Measurements from ENCODE around the gene PPIB. TPM values are rescaled to one million over a fixed set of nuclear protein-coding genes. Genes with fewer than 3 reads are reported as not detected.

PPIB gene
- total RNA-seq, 1 donor from 2014 or later = 804 TPM

DNA sequence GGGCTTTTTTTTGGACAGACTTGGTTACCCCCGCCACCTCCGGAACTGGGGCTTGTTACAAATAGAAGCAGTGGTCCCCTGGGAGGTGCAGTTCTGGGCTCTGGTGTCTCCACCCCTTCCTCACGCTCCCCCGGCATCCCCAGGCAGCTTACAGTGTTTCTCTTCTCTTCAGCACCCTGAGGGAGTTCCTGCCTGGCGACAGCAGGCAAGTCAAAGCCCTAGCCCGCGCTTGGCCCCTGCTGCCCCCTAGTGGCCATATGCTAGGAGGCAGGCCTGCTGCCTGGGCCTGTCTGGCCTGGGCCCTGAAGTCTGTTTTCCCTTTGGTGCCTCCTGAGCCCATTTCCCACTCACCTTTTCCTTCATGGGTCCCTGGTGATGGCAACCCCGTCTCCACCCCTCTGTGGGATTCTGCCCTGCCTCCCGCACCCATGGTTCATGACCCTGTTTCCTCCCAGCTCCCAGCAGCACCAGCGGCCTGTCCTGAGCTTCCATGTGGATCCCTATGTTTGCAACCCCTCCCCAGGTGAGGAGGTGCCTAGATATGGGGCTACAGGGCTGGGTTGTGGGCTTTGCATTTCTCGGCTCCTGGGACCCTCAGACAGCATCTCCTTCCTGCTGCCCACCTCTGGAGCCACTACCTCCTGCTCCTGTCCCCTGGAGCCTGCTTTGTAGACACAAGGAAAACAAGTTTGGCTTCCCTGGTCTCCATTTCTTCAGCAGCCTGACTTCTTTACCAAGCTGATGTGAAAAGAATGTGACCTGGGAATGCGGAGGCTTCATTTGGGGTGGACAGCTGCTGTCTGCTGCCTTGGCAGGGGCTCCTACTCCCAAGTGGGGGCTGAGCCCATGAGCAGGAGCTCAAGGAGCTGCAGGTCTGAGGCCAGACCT, 9.1 kb downstream of the PPIB start:
- H3K9ac ChIP-seq (ENCODE audit: low read length) = no peak overlapping the region
- H3K27me3 ChIP-seq (ENCODE audit: insufficient read depth, low read length) = peaks cover 8% of the 10 kb centered on the region
- no peak for TF ChIP-seq EZH2 (IDR thresholded peaks at IDR 0.05; ENCODE audit: insufficient read depth, low read length)
- TF ChIP-seq, protein P1, sequence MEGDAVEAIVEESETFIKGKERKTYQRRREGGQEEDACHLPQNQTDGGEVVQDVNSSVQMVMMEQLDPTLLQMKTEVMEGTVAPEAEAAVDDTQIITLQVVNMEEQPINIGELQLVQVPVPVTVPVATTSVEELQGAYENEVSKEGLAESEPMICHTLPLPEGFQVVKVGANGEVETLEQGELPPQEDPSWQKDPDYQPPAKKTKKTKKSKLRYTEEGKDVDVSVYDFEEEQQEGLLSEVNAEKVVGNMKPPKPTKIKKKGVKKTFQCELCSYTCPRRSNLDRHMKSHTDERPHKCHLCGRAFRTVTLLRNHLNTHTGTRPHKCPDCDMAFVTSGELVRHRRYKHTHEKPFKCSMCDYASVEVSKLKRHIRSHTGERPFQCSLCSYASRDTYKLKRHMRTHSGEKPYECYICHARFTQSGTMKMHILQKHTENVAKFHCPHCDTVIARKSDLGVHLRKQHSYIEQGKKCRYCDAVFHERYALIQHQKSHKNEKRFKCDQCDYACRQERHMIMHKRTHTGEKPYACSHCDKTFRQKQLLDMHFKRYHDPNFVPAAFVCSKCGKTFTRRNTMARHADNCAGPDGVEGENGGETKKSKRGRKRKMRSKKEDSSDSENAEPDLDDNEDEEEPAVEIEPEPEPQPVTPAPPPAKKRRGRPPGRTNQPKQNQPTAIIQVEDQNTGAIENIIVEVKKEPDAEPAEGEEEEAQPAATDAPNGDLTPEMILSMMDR (IDR thresholded peaks at IDR 0.05; ENCODE audit: insufficient read depth, low read depth, low read length) = peak; percentile 92
- FAIRE-seq (no peak), DNase-seq (ENCODE audit: low read depth) (peak; percentile 58)
- peaks cover 12% of the 10 kb centered on the region for H3K36me3 Mint-ChIP-seq (ENCODE audit: low read depth, unreplicated experiment)
- H4K20me1 ChIP-seq (ENCODE audit: insufficient read depth, low read length) = peaks cover 65% of the 10 kb centered on the region
- peak overlapping the region; percentile 50 for H3K4me3 Mint-ChIP-seq (ENCODE audit: unreplicated experiment)
- H3K4me3 ChIP-seq (ENCODE audit: insufficient read depth, low read depth, low read length) = no peak overlapping the region
- H3K4me1 ChIP-seq (ENCODE audit: insufficient read depth, low read length) = peaks cover 8% of the 10 kb centered on the region
- peaks cover 11% of the 10 kb centered on the region for H3K79me2 ChIP-seq (ENCODE audit: insufficient read depth, low read length)
- peaks cover 9% of the 10 kb centered on the region for H3K27me3 Mint-ChIP-seq (ENCODE audit: low read depth, unreplicated experiment)
- H3K4me2 ChIP-seq (ENCODE audit: low read length) = no peak overlapping the region
- peaks cover 38% of the 10 kb centered on the region for H3K36me3 ChIP-seq (ENCODE audit: insufficient read depth, low read length)
- no peaks in the 10 kb centered on the region for H3K9me3 Mint-ChIP-seq (ENCODE audit: unreplicated experiment)
- peaks cover 13% of the 10 kb centered on the region for H3K4me1 Mint-ChIP-seq (ENCODE audit: low read depth, unreplicated experiment)
- H3K9me3 ChIP-seq (ENCODE audit: insufficient read depth, low read depth, low read length) = no peaks in the 10 kb centered on the region
- no peak overlapping the region for H3K27ac ChIP-seq (ENCODE audit: low read depth, low read length)
- H2AFZ ChIP-seq (ENCODE audit: low read depth, low read length) = no peak overlapping the region
- peak overlapping the region; percentile 88 for H3K27ac Mint-ChIP-seq (ENCODE audit: unreplicated experiment)

DNA sequence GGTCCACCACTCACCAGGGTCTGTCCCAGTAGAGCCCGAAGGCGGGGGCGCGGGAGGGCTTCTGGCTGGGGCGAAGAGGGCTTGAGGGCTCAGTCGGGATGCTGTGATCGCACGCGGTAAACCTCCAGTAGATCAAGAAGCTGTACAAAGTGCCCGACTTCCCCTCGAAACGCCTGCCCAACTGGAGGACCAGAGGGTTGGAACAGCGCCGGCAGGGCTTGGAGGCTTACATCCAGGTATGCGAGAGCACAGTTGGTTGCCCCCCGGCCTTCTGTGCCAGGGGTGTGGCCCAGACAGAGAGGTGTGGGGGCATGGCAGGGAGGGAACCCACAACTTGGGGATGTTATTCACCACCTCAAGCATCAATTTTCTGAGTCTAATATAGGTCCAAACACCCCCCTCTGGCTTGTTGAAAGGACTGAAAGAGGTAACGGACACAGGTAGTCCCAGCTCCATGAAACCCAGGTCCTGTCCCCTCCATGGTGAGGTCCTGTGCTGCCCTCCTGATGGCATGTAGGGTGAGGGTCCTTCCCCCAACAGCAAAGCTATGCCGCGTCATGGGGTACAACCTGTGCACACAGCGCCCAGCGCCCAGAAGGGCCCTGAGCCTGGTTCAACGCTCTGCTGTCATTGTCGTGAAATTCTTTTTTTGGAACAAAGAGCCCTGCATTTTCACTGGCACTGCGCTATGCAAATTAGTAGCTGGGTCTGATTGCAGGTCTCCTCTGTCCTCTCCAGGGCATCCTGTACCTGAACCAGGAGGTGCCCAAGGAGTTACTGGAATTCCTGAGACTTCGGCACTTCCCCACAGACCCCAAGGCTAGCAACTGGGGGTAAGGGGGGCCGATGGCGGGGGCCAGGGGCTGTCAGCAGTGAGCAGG, 10.1 kb downstream of the PPIB start:
- DNase-seq (ENCODE audit: low read depth) (no peak), FAIRE-seq (no peak)
- peaks cover 8% of the 10 kb centered on the region for H3K4me1 ChIP-seq (ENCODE audit: insufficient read depth, low read length)
- no peaks in the 10 kb centered on the region for H3K9me3 ChIP-seq (ENCODE audit: insufficient read depth, low read depth, low read length)
- peaks cover 55% of the 10 kb centered on the region for H4K20me1 ChIP-seq (ENCODE audit: insufficient read depth, low read length)
- Mint-ChIP-seq H3K36me3 (ENCODE audit: low read depth, unreplicated experiment) (peaks cover 4% of the 10 kb centered on the region), H3K9me3 (ENCODE audit: unreplicated experiment) (no peaks in the 10 kb centered on the region), H3K4me1 (ENCODE audit: low read depth, unreplicated experiment) (peaks cover 4% of the 10 kb centered on the region), H3K27ac (ENCODE audit: unreplicated experiment) (no peak overlapping the region), H3K4me3 (ENCODE audit: unreplicated experiment) (no peak overlapping the region), H3K27me3 (ENCODE audit: low read depth, unreplicated experiment) (peaks cover 9% of the 10 kb centered on the region)
- peaks cover 8% of the 10 kb centered on the region for H3K27me3 ChIP-seq (ENCODE audit: insufficient read depth, low read length)
- H3K9ac ChIP-seq (ENCODE audit: low read length) = no peak overlapping the region
- H3K79me2 ChIP-seq (ENCODE audit: insufficient read depth, low read length) = peaks cover 1% of the 10 kb centered on the region
- no peak overlapping the region for H3K4me3 ChIP-seq (ENCODE audit: insufficient read depth, low read depth, low read length)
- H3K27ac ChIP-seq (ENCODE audit: low read depth, low read length) = no peak overlapping the region
- no peak overlapping the region for H2AFZ ChIP-seq (ENCODE audit: low read depth, low read length)
- TF ChIP-seq, protein P1 (IDR thresholded peaks at IDR 0.05; ENCODE audit: insufficient read depth, low read depth, low read length) = no peak
- TF ChIP-seq EZH2 (IDR thresholded peaks at IDR 0.05; ENCODE audit: insufficient read depth, low read length) = no peak
- peaks cover 28% of the 10 kb centered on the region for H3K36me3 ChIP-seq (ENCODE audit: insufficient read depth, low read length)
- H3K4me2 ChIP-seq (ENCODE audit: low read length) = peak overlapping the region; percentile 84
